PC-9 (cell line): ENCODE measurements around the gene IL13. TPM values are rescaled to one million over a fixed set of nuclear protein-coding genes. Genes with fewer than 3 reads are reported as not detected.

Experiments used
- BruUV-seq: library from RNA; stranded (reverse); fragments of 400-500 nt; replicated peaks from 2 replicates; lab custom pipeline; 2021; lab: Mats Ljungman, UMichigan
- CTCF ChIA-PET: fragments of 300-600 bp; sonication (Branson Sonifier 250); formaldehyde crosslinking; loops from one replicate; lab custom pipeline; 2022; ENCODE audit warnings: antibody characterized with exemption; lab: Charles Lee
- POLR2A ChIA-PET: fragments of 300-600 bp; sonication (Branson Sonifier 250); formaldehyde crosslinking; loops from one replicate; lab custom pipeline; 2022; ENCODE audit warnings: antibody characterized with exemption; ENCODE audit not compliant: unreplicated experiment; lab: Charles Lee
- DNase-seq, 2 experiments: peaks; one replicate each; pipeline versions ENCODE4 v3.0.0 to v3.0.0-alpha.2; 2015 to 2022; ENCODE audit warnings: mixed read lengths in 1 of 2
- H2AFZ ChIP-seq: fragments of 200-600 bp; sonication (generic); 2 replicates; pipeline ENCODE4 v1.8.1; 2017; ENCODE audit warnings: antibody characterized with exemption
- H3F3A ChIP-seq: fragments of 200-600 bp; sonication (generic); 2 replicates; pipeline ENCODE4 v1.8.1; 2017; ENCODE audit warnings: antibody characterized with exemption, mild to moderate bottlenecking, low read depth; ENCODE audit not compliant: insufficient read depth
- H3K27ac ChIP-seq: fragments of 200-600 bp; sonication (generic); 2 replicates; pipeline ENCODE4 v1.6.1; 2016; ENCODE audit warnings: mixed run types
- H3K27me3 ChIP-seq: fragments of 200-600 bp; sonication (generic); 2 replicates; pipeline ENCODE4 v1.6.1; 2016; ENCODE audit warnings: low read depth, mixed run types; ENCODE audit not compliant: insufficient read depth
- H3K36me3 ChIP-seq: fragments of 200-600 bp; sonication (generic); 2 replicates; pipeline ENCODE4 v1.6.1; 2016; ENCODE audit warnings: low read depth, mixed run types
- H3K4me1 ChIP-seq: fragments of 200-600 bp; sonication (generic); replicated peaks from 2 replicates; pipeline ENCODE4 v1.6.1; 2016; ENCODE audit warnings: mixed run types; ENCODE audit not compliant: insufficient read depth
- H3K4me2 ChIP-seq: fragments of 200-600 bp; sonication (generic); 2 replicates; pipeline ENCODE4 v1.6.1; 2017; ENCODE audit warnings: mixed run types
- H3K4me3 ChIP-seq: fragments of 200-600 bp; sonication (generic); 2 replicates; pipeline ENCODE4 v1.6.1; 2016; ENCODE audit warnings: mixed run types
- H3K79me2 ChIP-seq: fragments of 200-600 bp; sonication (generic); 2 replicates; pipeline ENCODE4 v1.6.1; 2017; ENCODE audit warnings: low read depth, mixed run types
- H3K9me2 ChIP-seq: fragments of 200-600 bp; sonication (generic); 2 replicates; pipeline ENCODE4 v1.8.1; 2017; ENCODE audit warnings: mild to moderate bottlenecking; ENCODE audit not compliant: insufficient read depth
- H3K9me3 ChIP-seq: fragments of 200-600 bp; sonication (generic); 2 replicates; pipeline ENCODE4 v1.8.1; 2016; ENCODE audit warnings: low read depth; ENCODE audit not compliant: insufficient read depth
- H4K20me1 ChIP-seq: fragments of 200-600 bp; sonication (generic); 2 replicates; pipeline ENCODE4 v1.8.1; 2017; ENCODE audit not compliant: insufficient read depth
- CTCF ChIP-seq: fragments of 200-600 bp; sonication (generic); conservative IDR thresholded peaks from 2 replicates; pipeline ENCODE4 v1.6.1; 2017; ENCODE audit warnings: mixed run types, antibody characterized with exemption, mild to moderate bottlenecking, moderate library complexity
- EZH2 ChIP-seq: fragments of 200-600 bp; sonication (generic); IDR thresholded peaks from 2 replicates; pipeline ENCODE4 v1.8.0; 2017; ENCODE audit warnings: antibody characterized with exemption, low read depth
- intact Hi-C: fragments of 100-400 bp; cut with micrococcal nuclease; formaldehyde crosslinking; loops from one replicate; pipeline ENCODE4 v1.10.0; 2022; ENCODE audit not compliant: unreplicated experiment
- total RNA-seq: library from RNA; stranded (reverse); gene quantifications from 2 replicates; pipeline ENCODE4 v1.2.3, GENCODE V29; 2021

Gene IL13
- total RNA-seq, 1 experiment from 2014 or later = not detected

- Histone ChIP-seq H3K4me1 (no peaks in the 10 kb centered on the region), H3K27ac (no peak overlapping the region), H3K9me3 (no peaks in the 10 kb centered on the region), H3K27me3 (no peaks in the 10 kb centered on the region), H3K4me2 (no peak overlapping the region), H2AFZ (no peak overlapping the region), H4K20me1 (no peaks in the 10 kb centered on the region), H3K9me2 (no peaks in the 10 kb centered on the region; the same call in 1 of the 2 replicates), H3F3A (no peaks in the 10 kb centered on the region), H3K36me3 (no peaks in the 10 kb centered on the region), H3K4me3 (no peak overlapping the region), H3K79me2 (no peaks in the 10 kb centered on the region)
- no TSS peak for BruUV-seq
- intact Hi-C loops = no loop called here
- ChIA-PET CTCF (no interaction called here), POLR2A (no interaction called here)
- TF ChIP-seq CTCF = no peak
- TF ChIP-seq EZH2 = no peak
- no peak for DNase-seq
These were observed 1.9 kb upstream of the IL13 start for GRCh38 chr5:132655821-132656773.

- H3K27me3 ChIP-seq = no peaks in the 10 kb centered on the region
- POLR2A ChIA-PET = no interaction called here
- no peaks in the 10 kb centered on the region; the same call in 1 of the 2 replicates for H3K9me2 ChIP-seq
- BruUV-seq = no TSS peak
- no peak overlapping the region for H3K27ac ChIP-seq
- no peak for TF ChIP-seq EZH2
- TF ChIP-seq CTCF = no peak
- no peaks in the 10 kb centered on the region for H3K9me3 ChIP-seq
- intact Hi-C loops = no loop called here
- H3K4me1 ChIP-seq = no peaks in the 10 kb centered on the region
- H2AFZ ChIP-seq = no peak overlapping the region
- H4K20me1 ChIP-seq = no peaks in the 10 kb centered on the region
- no peaks in the 10 kb centered on the region for H3K79me2 ChIP-seq
- DNase-seq = no peak
- CTCF ChIA-PET = no interaction called here
- no peak overlapping the region for H3K4me3 ChIP-seq
- no peaks in the 10 kb centered on the region for H3K36me3 ChIP-seq
- no peak overlapping the region for H3K4me2 ChIP-seq
- H3F3A ChIP-seq = no peaks in the 10 kb centered on the region
These were observed 1.1 kb upstream of the IL13 start for GRCh38 chr5:132656774-132657355.

- no peaks in the 10 kb centered on the region for H3K79me2 ChIP-seq
- no peaks in the 10 kb centered on the region for H4K20me1 ChIP-seq
- no peak for DNase-seq
- TF ChIP-seq CTCF = no peak
- no peak for TF ChIP-seq EZH2
- no peaks in the 10 kb centered on the region for H3K9me3 ChIP-seq
- no peaks in the 10 kb centered on the region for H3K27me3 ChIP-seq
- no peak overlapping the region for H3K27ac ChIP-seq
- no peak overlapping the region for H3K4me3 ChIP-seq
- POLR2A ChIA-PET = no interaction called here
- no peaks in the 10 kb centered on the region for H3F3A ChIP-seq
- no peak overlapping the region for H2AFZ ChIP-seq
- H3K4me1 ChIP-seq = no peaks in the 10 kb centered on the region
- H3K36me3 ChIP-seq = no peaks in the 10 kb centered on the region
- CTCF ChIA-PET = no interaction called here
- intact Hi-C loops = no loop called here
- H3K4me2 ChIP-seq = no peak overlapping the region
- BruUV-seq = no TSS peak
- no peaks in the 10 kb centered on the region for H3K9me2 ChIP-seq
These were observed 669 bp downstream of the IL13 start for GRCh38 chr5:132658381-132659302.
